ENCODE results near the gene NEO1. TPM values are rescaled to one million over a fixed set of nuclear protein-coding genes. Genes with fewer than 3 reads are reported as not detected.

Gene NEO1
- total RNA-seq, 5 donors from 2014 or later (not counting 1 experiment from before 2014, with no cell fraction given): 5.0 to 16.6 (median 10.2) TPM

GRCh38 chr15:73050561-73051295 is 1.5 kb upstream of the NEO1 start:
- H3K9me3 ChIP-seq: no peaks in the 10 kb centered on the region
- H3K27me3 ChIP-seq (replicated peaks in 1 of 2; ENCODE audit: control insufficient read depth in 2 of 2, extremely low read depth in 1 of 2, insufficient read depth in 2 of 2, low read length in 1 of 2): peaks cover 15 to 17% of the 10 kb centered on the region in 2 experiments
- no peak overlapping the region for H3K4me3 ChIP-seq (ENCODE audit: control insufficient read depth in 1 of 2, extremely low read depth in 1 of 2, low read length in 1 of 2)
- Mint-ChIP-seq H3K36me3 (no peaks in the 10 kb centered on the region), H3K27ac (peak overlapping the region; percentile 67 to 74), H3K9me3 (no peaks in the 10 kb centered on the region), H3K4me3 (peak overlapping the region; percentile 76 to 84 (median 82)), H3K4me1 (peaks cover 12 to 13% (median 12%) of the 10 kb centered on the region in 3 donors), H3K27me3 (peaks cover 3 to 8% of the 10 kb centered on the region in 2 donors)
- ATAC-seq (replicated peaks in 1 of 4) (no peak), DNase-seq (no peak)
- H3K4me1 ChIP-seq (ENCODE audit: control insufficient read depth in 1 of 2, extremely low read depth in 1 of 2, insufficient read depth in 2 of 2, low read length in 2 of 2): peaks cover 2 to 16% of the 10 kb centered on the region in 2 experiments
- WGBS (ENCODE audit: insufficient coverage): no CpG with 5 or more reads among the region's 10 CpGs
- ChIA-PET POLR2A (interaction anchor here in 1 of 2 donors (0.5 to 0.6 kb wide), 2 partner anchors 222 to 1410 kb away, joined by 3 to 4 read pairs; partner anchors contain the start of gene UBL7), CTCF (interaction anchor here in 1 of 2 donors (0.6 to 0.8 kb wide), 2 partner anchors 31 to 1764 kb away, joined by 3 to 4 read pairs; no protein-coding TSS in a partner anchor)
- H3K27ac ChIP-seq (ENCODE audit: low read length): peak overlapping the region; percentile 14
- no peaks in the 10 kb centered on the region for H3K36me3 ChIP-seq (ENCODE audit: control insufficient read depth in 2 of 2, extremely low read depth in 1 of 2, insufficient read depth in 1 of 2, low read length in 1 of 2)

- Histone ChIP-seq H3K27ac (ENCODE audit: low read length) (peak overlapping the region; percentile 63), H3K9me3 (no peaks in the 10 kb centered on the region), H3K27me3 (replicated peaks in 1 of 2; ENCODE audit: control insufficient read depth in 2 of 2, extremely low read depth in 1 of 2, insufficient read depth in 2 of 2, low read length in 1 of 2) (peaks cover 15 to 17% of the 10 kb centered on the region in 2 experiments), H3K36me3 (ENCODE audit: control insufficient read depth in 2 of 2, extremely low read depth in 1 of 2, insufficient read depth in 1 of 2, low read length in 1 of 2) (no peaks in the 10 kb centered on the region), H3K4me3 (ENCODE audit: control insufficient read depth in 1 of 2, extremely low read depth in 1 of 2, low read length in 1 of 2) (peak overlapping the region; percentile 87 to 90), H3K4me1 (ENCODE audit: control insufficient read depth in 1 of 2, extremely low read depth in 1 of 2, insufficient read depth in 2 of 2, low read length in 2 of 2) (peaks cover 2 to 16% of the 10 kb centered on the region in 2 experiments)
- ATAC-seq (replicated peaks in 1 of 4) (peak in 3 of 4 experiments; percentile 0 to 8 (median 8)), DNase-seq (peak in 6 of 35 experiments; percentile 0 to 5 (median 2))
- H3K4me3 Mint-ChIP-seq: peak overlapping the region; percentile 77 to 84 (median 82)
- H3K4me1 Mint-ChIP-seq: peaks cover 12 to 13% (median 12%) of the 10 kb centered on the region in 3 donors
- WGBS (ENCODE audit: insufficient coverage): under 1% methylated on average over 42 of the region's 42 CpGs
- H3K36me3 Mint-ChIP-seq: no peaks in the 10 kb centered on the region
- POLR2A ChIA-PET: interaction anchor here in 1 of 2 donors (0.5 kb wide), 1 partner anchor 1410 kb away, joined by 4 read pairs; the partner anchor contains the start of gene UBL7
- peak overlapping the region; percentile 67 to 74 for H3K27ac Mint-ChIP-seq
- no peaks in the 10 kb centered on the region for H3K9me3 Mint-ChIP-seq
- CTCF ChIA-PET: no interaction called here
- peaks cover 3 to 8% of the 10 kb centered on the region in 2 donors for H3K27me3 Mint-ChIP-seq
These were observed 864 bp upstream of the NEO1 start for GRCh38 chr15:73051391-73051806.

- Histone ChIP-seq H3K4me3 (ENCODE audit: control insufficient read depth in 1 of 2, extremely low read depth in 1 of 2, low read length in 1 of 2) (peak overlapping the region; percentile 55 to 60), H3K27ac (ENCODE audit: low read length) (no peak overlapping the region), H3K4me1 (ENCODE audit: control insufficient read depth in 1 of 2, extremely low read depth in 1 of 2, insufficient read depth in 2 of 2, low read length in 2 of 2) (peaks cover 2 to 16% of the 10 kb centered on the region in 2 experiments), H3K27me3 (replicated peaks in 1 of 2; ENCODE audit: control insufficient read depth in 2 of 2, extremely low read depth in 1 of 2, insufficient read depth in 2 of 2, low read length in 1 of 2) (peaks cover 15% of the 10 kb centered on the region in 2 experiments), H3K36me3 (ENCODE audit: control insufficient read depth in 2 of 2, extremely low read depth in 1 of 2, insufficient read depth in 1 of 2, low read length in 1 of 2) (no peaks in the 10 kb centered on the region), H3K9me3 (no peaks in the 10 kb centered on the region)
- H3K4me1 Mint-ChIP-seq: peaks cover 12 to 13% (median 12%) of the 10 kb centered on the region in 3 donors
- under 1% methylated on average over 43 of the region's 61 CpGs for WGBS (ENCODE audit: insufficient coverage)
- DNase-seq (peak in 24 of 35 experiments; percentile 2 to 42 (median 12)), ATAC-seq (replicated peaks in 1 of 4) (peak; percentile 42 to 56 (median 54))
- ChIA-PET POLR2A (no interaction called here), CTCF (interaction anchor here (0.7 to 1.4 kb wide), 3 partner anchors 30 to 705 kb away, joined by 3 read pairs; no protein-coding TSS in a partner anchor)
- no peaks in the 10 kb centered on the region for H3K9me3 Mint-ChIP-seq
- peaks cover 3 to 9% of the 10 kb centered on the region in 2 donors for H3K27me3 Mint-ChIP-seq
- peak overlapping the region; percentile 81 to 84 (median 82) for H3K4me3 Mint-ChIP-seq
- H3K27ac Mint-ChIP-seq: peak overlapping the region; percentile 57 to 64
- H3K36me3 Mint-ChIP-seq: no peaks in the 10 kb centered on the region
These were observed 562 bp downstream of the NEO1 start for GRCh38 chr15:73052653-73053397.

GRCh38 chr15:73053398-73053723 is 1.1 kb downstream of the NEO1 start:
- peaks cover 12 to 13% (median 12%) of the 10 kb centered on the region in 3 donors for H3K4me1 Mint-ChIP-seq
- ChIA-PET CTCF (interaction anchor here in 1 of 2 donors (0.8 to 1.4 kb wide), 2 partner anchors 29 to 271 kb away, joined by 3 read pairs; no protein-coding TSS in a partner anchor), POLR2A (no interaction called here)
- no CpG with 5 or more reads among the region's 8 CpGs for WGBS (ENCODE audit: insufficient coverage)
- Histone ChIP-seq H3K4me1 (ENCODE audit: control insufficient read depth in 1 of 2, extremely low read depth in 1 of 2, insufficient read depth in 2 of 2, low read length in 2 of 2) (peaks cover 2 to 16% of the 10 kb centered on the region in 2 experiments), H3K27me3 (replicated peaks in 1 of 2; ENCODE audit: control insufficient read depth in 2 of 2, extremely low read depth in 1 of 2, insufficient read depth in 2 of 2, low read length in 1 of 2) (peaks cover 11 to 15% of the 10 kb centered on the region in 2 experiments), H3K27ac (ENCODE audit: low read length) (no peak overlapping the region), H3K36me3 (ENCODE audit: control insufficient read depth in 2 of 2, extremely low read depth in 1 of 2, insufficient read depth in 1 of 2, low read length in 1 of 2) (no peaks in the 10 kb centered on the region), H3K9me3 (no peaks in the 10 kb centered on the region), H3K4me3 (ENCODE audit: control insufficient read depth in 1 of 2, extremely low read depth in 1 of 2, low read length in 1 of 2) (peak overlapping the region; percentile 55 to 60)
- no peaks in the 10 kb centered on the region for H3K36me3 Mint-ChIP-seq
- peak overlapping the region; percentile 81 to 84 (median 82) for H3K4me3 Mint-ChIP-seq
- H3K27me3 Mint-ChIP-seq: peaks cover 7 to 12% of the 10 kb centered on the region in 2 donors
- H3K27ac Mint-ChIP-seq: peak overlapping the region; percentile 57 to 62
- DNase-seq: peak in 2 of 35 experiments; percentile 8 to 10
- H3K9me3 Mint-ChIP-seq: no peaks in the 10 kb centered on the region
- no peak for ATAC-seq (replicated peaks in 1 of 4)

GRCh38 chr15:73054417-73054953 is 2.2 kb downstream of the NEO1 start:
- WGBS (ENCODE audit: insufficient coverage): 93% methylated on average over 6 of the region's 6 CpGs

More at GRCh38 chr15:73054417-73054953, 2.2 kb downstream of the NEO1 start:
- Mint-ChIP-seq H3K27me3 (peaks cover 6 to 10% of the 10 kb centered on the region in 2 donors), H3K4me1 (peaks cover 12 to 13% (median 12%) of the 10 kb centered on the region in 3 donors), H3K36me3 (no peaks in the 10 kb centered on the region), H3K27ac (no peak overlapping the region), H3K4me3 (no peak overlapping the region), H3K9me3 (no peaks in the 10 kb centered on the region)
- ATAC-seq (replicated peaks in 1 of 4) (no peak), DNase-seq (no peak)
- Histone ChIP-seq H3K9me3 (no peaks in the 10 kb centered on the region), H3K27me3 (replicated peaks in 1 of 2; ENCODE audit: control insufficient read depth in 2 of 2, extremely low read depth in 1 of 2, insufficient read depth in 2 of 2, low read length in 1 of 2) (peaks cover 11 to 12% of the 10 kb centered on the region in 2 experiments), H3K27ac (ENCODE audit: low read length) (no peak overlapping the region), H3K4me1 (ENCODE audit: control insufficient read depth in 1 of 2, extremely low read depth in 1 of 2, insufficient read depth in 2 of 2, low read length in 2 of 2) (peaks cover 2 to 16% of the 10 kb centered on the region in 2 experiments), H3K4me3 (ENCODE audit: control insufficient read depth in 1 of 2, extremely low read depth in 1 of 2, low read length in 1 of 2) (no peak overlapping the region), H3K36me3 (ENCODE audit: control insufficient read depth in 2 of 2, extremely low read depth in 1 of 2, insufficient read depth in 1 of 2, low read length in 1 of 2) (no peaks in the 10 kb centered on the region)
- CTCF ChIA-PET: interaction anchor here in 1 of 2 donors (1.4 kb wide), 1 partner anchor 28 kb away, joined by 3 read pairs; no protein-coding TSS in a partner anchor
- POLR2A ChIA-PET: no interaction called here
